ENCODE results near the gene CRYBA4. TPM values are rescaled to one million over a fixed set of nuclear protein-coding genes. Genes with fewer than 3 reads are reported as not detected.
A peak's percentile ranks its signal among the peaks of the same experiment; 100 is the strongest.

The CRYBA4 gene
- total RNA-seq, 1 experiment from 2014 or later = 0.52 TPM

DNA sequence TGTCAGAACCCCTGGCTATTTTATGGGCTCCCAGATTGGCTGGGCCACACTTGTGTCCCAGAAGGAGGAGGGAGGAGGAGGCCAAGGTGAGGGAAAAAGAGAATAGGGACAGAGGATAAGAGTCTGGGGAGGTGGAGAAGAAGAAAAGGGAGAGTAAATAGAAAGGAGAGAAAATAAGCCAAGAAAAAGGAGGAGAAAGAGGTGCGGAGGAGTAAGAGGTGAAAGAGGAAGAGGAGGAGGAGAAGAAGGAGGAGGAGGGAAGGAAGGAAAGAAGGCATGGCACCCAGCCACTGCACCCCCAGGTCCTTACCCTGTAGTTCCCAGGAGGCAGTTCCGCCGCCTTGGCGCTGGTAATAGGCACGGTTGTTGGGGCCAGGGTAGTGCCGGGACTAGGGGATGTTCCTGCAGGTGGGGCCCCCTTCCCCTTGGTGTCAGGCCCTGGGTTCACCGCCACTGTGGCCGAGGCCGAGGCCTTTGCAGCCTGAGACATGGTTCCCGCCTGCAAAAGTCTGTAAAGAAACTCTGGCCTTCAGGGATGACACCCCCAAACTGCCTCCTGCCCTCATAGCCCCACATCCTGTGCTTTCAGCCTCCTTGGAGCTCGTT is 5.8 kb upstream of the CRYBA4 start:
- no peaks in the 10 kb centered on the region; a peak in 1 of 7 replicates for H3K36me3 Mint-ChIP-seq (ENCODE audit: insufficient read depth in 1 of 3, low read depth in 3 of 3)
- peaks cover 6% of the 10 kb centered on the region; the same call in 1 of the 2 replicates for H3K27me3 ChIP-seq (ENCODE audit: insufficient read depth, low read length)
- 100% methylated on average over 1 of the region's 11 CpGs for WGBS (ENCODE audit: extremely low coverage, insufficient read length, low lambda C conversion rate)
- no peak overlapping the region for H3K9ac ChIP-seq (ENCODE audit: extremely low read depth, insufficient read length, low read length)
- no peak overlapping the region for H4K8ac ChIP-seq (replicated peaks; ENCODE audit: insufficient read length, low read depth, low read length)
- no peaks in the 10 kb centered on the region for H3K23me2 ChIP-seq (ENCODE audit: insufficient read length, low read depth, low read length, poor library complexity, severe bottlenecking)
- H2AFZ ChIP-seq (ENCODE audit: low read length) = no peak overlapping the region
- no peak for DNase-seq
- peaks cover 59 to 72% of the 10 kb centered on the region in 2 experiments for H3K4me1 Mint-ChIP-seq
- H2BK5ac ChIP-seq (ENCODE audit: insufficient read length, low read length) = no peak overlapping the region
- H3K27ac ChIP-seq (ENCODE audit: insufficient read length, low read depth, low read length) = no peak overlapping the region
- TF ChIP-seq CTCF (conservative IDR thresholded peaks at IDR 0.05) = no peak
- H2BK15ac ChIP-seq (ENCODE audit: low read depth, low read length) = no peak overlapping the region
- peaks cover 33% of the 10 kb centered on the region for H3K4me1 ChIP-seq (ENCODE audit: insufficient read depth, low read length)
- H3K14ac ChIP-seq (ENCODE audit: insufficient read depth, low read length) = peak overlapping the region; percentile 41; the same call in 1 of the 2 replicates
- H3K79me2 ChIP-seq (ENCODE audit: insufficient read depth, low read length) = no peaks in the 10 kb centered on the region
- H3K9me3 Mint-ChIP-seq = peaks cover 0 to 2% of the 10 kb centered on the region in 2 experiments; a peak in 1 of 5 replicates
- no peak overlapping the region for H3K4ac ChIP-seq (ENCODE audit: low read depth, low read length)
- no peak overlapping the region for H4K91ac ChIP-seq (ENCODE audit: insufficient read length, low read depth, low read length)
- H4K5ac ChIP-seq (ENCODE audit: insufficient read length, low read depth, low read length) = no peak overlapping the region
- no peaks in the 10 kb centered on the region for H3K79me1 ChIP-seq (ENCODE audit: insufficient read depth, low read depth, low read length, poor library complexity, severe bottlenecking)
- H2BK20ac ChIP-seq (ENCODE audit: low read depth, low read length, poor library complexity, severe bottlenecking) = no peak overlapping the region
- no peak overlapping the region for H3K56ac ChIP-seq (ENCODE audit: insufficient read length, low read depth, low read length)
- no peak overlapping the region for H3T11ph ChIP-seq (ENCODE audit: low read length)
- no peaks in the 10 kb centered on the region for H4K20me1 ChIP-seq (ENCODE audit: control insufficient read depth, insufficient read depth, insufficient read length)
- no peak overlapping the region for H2AK5ac ChIP-seq (ENCODE audit: insufficient read length, low read length)
- no peak overlapping the region for H3K4me3 Mint-ChIP-seq
- H3K27me3 Mint-ChIP-seq (ENCODE audit: low read depth) = peaks cover 69% of the 10 kb centered on the region
- peak overlapping the region in 1 of 3 experiments; percentile 91; a peak in 2 of 7 replicates for H3K27ac Mint-ChIP-seq
- no peak overlapping the region for H2BK12ac ChIP-seq (ENCODE audit: insufficient read length, low read depth, low read length)
- no peak overlapping the region for H3K18ac ChIP-seq (ENCODE audit: insufficient read length, low read depth, low read length)
- no peak overlapping the region for H3K4me2 ChIP-seq (ENCODE audit: insufficient read depth, insufficient read length, low read length)
- no peak overlapping the region for H2BK120ac ChIP-seq (ENCODE audit: low read depth, low read length, poor library complexity, severe bottlenecking)
- no peaks in the 10 kb centered on the region for H3K9me3 ChIP-seq (ENCODE audit: control insufficient read depth, low read depth, low read length)
- H3K23ac ChIP-seq (ENCODE audit: insufficient read length, low read depth, low read length) = no peak overlapping the region
